ENCODE results near the gene TBC1D1. TPM values are rescaled to one million over a fixed set of nuclear protein-coding genes. Genes with fewer than 3 reads are reported as not detected.

The TBC1D1 gene
- total and polyA plus RNA-seq, 2 experiments from 2014 or later: 53.9 to 151 TPM

- TF ChIP-seq ETS1 (IDR thresholded peaks at IDR 0.05): no peak
- TF ChIP-seq ZNF114 (CRISPR knock-in tag; IDR thresholded peaks at IDR 0.05): no peak
- no peak for TF ChIP-seq STAT1 (IDR thresholded peaks at IDR 0.05; ENCODE audit: unreplicated experiment)
- TF ChIP-seq, protein P1, sequence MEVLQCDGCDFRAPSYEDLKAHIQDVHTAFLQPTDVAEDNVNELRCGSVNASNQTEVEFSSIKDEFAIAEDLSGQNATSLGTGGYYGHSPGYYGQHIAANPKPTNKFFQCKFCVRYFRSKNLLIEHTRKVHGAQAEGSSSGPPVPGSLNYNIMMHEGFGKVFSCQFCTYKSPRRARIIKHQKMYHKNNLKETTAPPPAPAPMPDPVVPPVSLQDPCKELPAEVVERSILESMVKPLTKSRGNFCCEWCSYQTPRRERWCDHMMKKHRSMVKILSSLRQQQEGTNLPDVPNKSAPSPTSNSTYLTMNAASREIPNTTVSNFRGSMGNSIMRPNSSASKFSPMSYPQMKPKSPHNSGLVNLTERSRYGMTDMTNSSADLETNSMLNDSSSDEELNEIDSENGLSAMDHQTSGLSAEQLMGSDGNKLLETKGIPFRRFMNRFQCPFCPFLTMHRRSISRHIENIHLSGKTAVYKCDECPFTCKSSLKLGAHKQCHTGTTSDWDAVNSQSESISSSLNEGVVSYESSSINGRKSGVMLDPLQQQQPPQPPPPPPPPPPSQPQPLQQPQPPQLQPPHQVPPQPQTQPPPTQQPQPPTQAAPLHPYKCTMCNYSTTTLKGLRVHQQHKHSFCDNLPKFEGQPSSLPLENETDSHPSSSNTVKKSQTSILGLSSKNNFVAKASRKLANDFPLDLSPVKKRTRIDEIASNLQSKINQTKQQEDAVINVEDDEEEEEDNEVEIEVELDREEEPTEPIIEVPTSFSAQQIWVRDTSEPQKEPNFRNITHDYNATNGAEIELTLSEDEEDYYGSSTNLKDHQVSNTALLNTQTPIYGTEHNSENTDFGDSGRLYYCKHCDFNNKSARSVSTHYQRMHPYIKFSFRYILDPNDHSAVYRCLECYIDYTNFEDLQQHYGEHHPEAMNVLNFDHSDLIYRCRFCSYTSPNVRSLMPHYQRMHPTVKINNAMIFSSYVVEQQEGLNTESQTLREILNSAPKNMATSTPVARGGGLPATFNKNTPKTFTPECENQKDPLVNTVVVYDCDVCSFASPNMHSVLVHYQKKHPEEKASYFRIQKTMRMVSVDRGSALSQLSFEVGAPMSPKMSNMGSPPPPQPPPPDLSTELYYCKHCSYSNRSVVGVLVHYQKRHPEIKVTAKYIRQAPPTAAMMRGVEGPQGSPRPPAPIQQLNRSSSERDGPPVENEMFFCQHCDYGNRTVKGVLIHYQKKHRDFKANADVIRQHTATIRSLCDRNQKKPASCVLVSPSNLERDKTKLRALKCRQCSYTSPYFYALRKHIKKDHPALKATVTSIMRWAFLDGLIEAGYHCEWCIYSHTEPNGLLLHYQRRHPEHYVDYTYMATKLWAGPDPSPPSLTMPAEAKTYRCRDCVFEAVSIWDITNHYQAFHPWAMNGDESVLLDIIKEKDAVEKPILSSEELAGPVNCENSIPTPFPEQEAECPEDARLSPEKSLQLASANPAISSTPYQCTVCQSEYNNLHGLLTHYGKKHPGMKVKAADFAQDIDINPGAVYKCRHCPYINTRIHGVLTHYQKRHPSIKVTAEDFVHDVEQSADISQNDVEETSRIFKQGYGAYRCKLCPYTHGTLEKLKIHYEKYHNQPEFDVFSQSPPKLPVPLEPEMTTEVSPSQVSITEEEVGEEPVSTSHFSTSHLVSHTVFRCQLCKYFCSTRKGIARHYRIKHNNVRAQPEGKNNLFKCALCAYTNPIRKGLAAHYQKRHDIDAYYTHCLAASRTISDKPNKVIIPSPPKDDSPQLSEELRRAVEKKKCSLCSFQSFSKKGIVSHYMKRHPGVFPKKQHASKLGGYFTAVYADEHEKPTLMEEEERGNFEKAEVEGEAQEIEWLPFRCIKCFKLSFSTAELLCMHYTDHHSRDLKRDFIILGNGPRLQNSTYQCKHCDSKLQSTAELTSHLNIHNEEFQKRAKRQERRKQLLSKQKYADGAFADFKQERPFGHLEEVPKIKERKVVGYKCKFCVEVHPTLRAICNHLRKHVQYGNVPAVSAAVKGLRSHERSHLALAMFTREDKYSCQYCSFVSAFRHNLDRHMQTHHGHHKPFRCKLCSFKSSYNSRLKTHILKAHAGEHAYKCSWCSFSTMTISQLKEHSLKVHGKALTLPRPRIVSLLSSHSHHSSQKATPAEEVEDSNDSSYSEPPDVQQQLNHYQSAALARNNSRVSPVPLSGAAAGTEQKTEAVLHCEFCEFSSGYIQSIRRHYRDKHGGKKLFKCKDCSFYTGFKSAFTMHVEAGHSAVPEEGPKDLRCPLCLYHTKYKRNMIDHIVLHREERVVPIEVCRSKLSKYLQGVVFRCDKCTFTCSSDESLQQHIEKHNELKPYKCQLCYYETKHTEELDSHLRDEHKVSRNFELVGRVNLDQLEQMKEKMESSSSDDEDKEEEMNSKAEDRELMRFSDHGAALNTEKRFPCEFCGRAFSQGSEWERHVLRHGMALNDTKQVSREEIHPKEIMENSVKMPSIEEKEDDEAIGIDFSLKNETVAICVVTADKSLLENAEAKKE (CRISPR knock-in tag; IDR thresholded peaks at IDR 0.05): no peak
Observed at GRCh38 chr4:37865450-37865849, 25.4 kb upstream of the TBC1D1 start (continued).

GRCh38 chr4:37867102-37867501 lies 23.8 kb upstream of the TBC1D1 start:
- no peaks in the 10 kb centered on the region for H3K9me3 Mint-ChIP-seq
- peaks cover 17% of the 10 kb centered on the region for H3K36me3 Mint-ChIP-seq (ENCODE audit: low read depth)
- H3K36me3 ChIP-seq (ENCODE audit: insufficient read depth): no peaks in the 10 kb centered on the region
- no peak overlapping the region for H2AFZ ChIP-seq
- no peak overlapping the region for H3K27ac Mint-ChIP-seq
- H3K4me3 ChIP-seq: no peak overlapping the region
- peaks cover 5% of the 10 kb centered on the region for H3K27me3 Mint-ChIP-seq (ENCODE audit: insufficient read depth, low read depth, poor library complexity)
- H3K4me2 ChIP-seq: no peak overlapping the region
- no peaks in the 10 kb centered on the region for H3F3A ChIP-seq (replicated peaks; ENCODE audit: low read depth)
- H4K20me1 ChIP-seq (replicated peaks; ENCODE audit: insufficient read depth): no peaks in the 10 kb centered on the region
- H3K9me2 ChIP-seq (ENCODE audit: insufficient read depth): no peaks in the 10 kb centered on the region
- no peak overlapping the region for H3K27ac ChIP-seq (ENCODE audit: low read depth)
- ATAC-seq: no peak
- H3K4me3 Mint-ChIP-seq: no peak overlapping the region
- no peaks in the 10 kb centered on the region for H3K79me2 ChIP-seq (replicated peaks; ENCODE audit: insufficient read depth)
- H3K27me3 ChIP-seq (ENCODE audit: insufficient read depth): no peaks in the 10 kb centered on the region
- H3K4me1 Mint-ChIP-seq: no peaks in the 10 kb centered on the region
- H3K4me1 ChIP-seq (ENCODE audit: insufficient read depth): no peaks in the 10 kb centered on the region
- DNase-seq (ENCODE audit: low spot score): no peak
- TF ChIP-seq CREB1 (CRISPR knock-in tag; IDR thresholded peaks at IDR 0.05; ENCODE audit: low read depth) (no peak), EZH2phosphoT487 (IDR thresholded peaks at IDR 0.05; ENCODE audit: unreplicated experiment) (no peak), ZNF331 (CRISPR knock-in tag; IDR thresholded peaks at IDR 0.05; ENCODE audit: low read depth) (no peak), ZNF114 (CRISPR knock-in tag; IDR thresholded peaks at IDR 0.05) (no peak), JUNB (IDR thresholded peaks at IDR 0.05; ENCODE audit: unreplicated experiment) (no peak)
- TF ChIP-seq, protein P1 (CRISPR knock-in tag; IDR thresholded peaks at IDR 0.05): no peak

Measured in GM23338 (cell line).